Gastrocnemius medialis (tissue), 4 donors: ENCODE data around the gene AP2S1. TPM values are rescaled to one million over a fixed set of nuclear protein-coding genes. Genes with fewer than 3 reads are reported as not detected.
"Not testable (repeated sequence)": the region's sequence is repeated elsewhere in the genome, so short reads cannot be mapped to it uniquely, and the experiment has no call there.

Experiments
- ATAC-seq, 2 donors: fragments of 150-250 bp; one replicate each; pipeline ENCODE4 v1.9.1; 2016
- DNase-seq, 2 donors: peaks; one replicate each; pipeline ENCODE4 v3.0.0-alpha.2; 2019
- H3K27ac ChIP-seq, 4 donors: fragments of 200-600 bp; sonication (generic); 1 replicate in 1 of 4; 2 replicates in 3 of 4; pipeline ENCODE4 v1.5.1; 2016 to 2018; ENCODE audit warnings: mild to moderate bottlenecking in 2 of 4, moderate library complexity in 1 of 4
- H3K27me3 ChIP-seq, 3 donors: fragments of 200-600 bp; sonication (generic) in 2 of 3; 1 replicate in 1 of 3; 2 replicates in 2 of 3; pipeline versions ENCODE4 v1.5.1 to v1.6.0; 2016 to 2019; ENCODE audit warnings: mild to moderate bottlenecking in 1 of 3, moderate library complexity in 1 of 3
- H3K36me3 ChIP-seq, 2 donors: fragments of 200-600 bp; sonication (generic) in 1 of 2; one replicate each; pipeline ENCODE4 v1.5.1; 2017 to 2018
- H3K4me1 ChIP-seq, 2 donors: fragments of 200-600 bp; sonication (generic) in 1 of 2; one replicate each; pipeline ENCODE4 v1.5.1; 2016 to 2017; ENCODE audit warnings: mild to moderate bottlenecking in 2 of 2
- H3K4me3 ChIP-seq, 4 donors: fragments of 200-600 bp; sonication (generic) in 3 of 4; 1 replicate in 1 of 4; 2 replicates in 3 of 4; pipeline ENCODE4 v1.5.1; 2016 to 2019; ENCODE audit warnings: mild to moderate bottlenecking in 2 of 4
- H3K9me3 ChIP-seq, 3 donors: fragments of 200-600 bp; sonication (generic) in 2 of 3; 1 replicate in 1 of 3; 2 replicates in 2 of 3; pipeline ENCODE4 v1.5.1; 2016 to 2019
- CTCF ChIP-seq, 5 experiments: fragments of 450-650 bp in 3 of 5; fragments of 200-600 bp in 2 of 5; sonication (generic) in 2 of 5; IDR thresholded peaks in 4 of 5; conservative IDR thresholded peaks in 1 of 5; 1 replicate in 4 of 5; 2 replicates in 1 of 5; pipeline ENCODE4 v1.5.1; 2016 to 2019; ENCODE audit warnings: antibody characterized with exemption in 5 of 5, mild to moderate bottlenecking in 3 of 5, moderate library complexity in 3 of 5
- POLR2A ChIP-seq, 2 donors: fragments of 450-650 bp; IDR thresholded peaks; one replicate each; pipeline ENCODE4 v1.6.1; 2017; ENCODE audit warnings: antibody characterized with exemption in 2 of 2, mild to moderate bottlenecking in 2 of 2, moderate library complexity in 2 of 2
- in situ Hi-C, 4 donors: fragments of 200-750 bp; cut with MboI; loops; one replicate each; pipeline versions ENCODE4 v1.15.0 to v1.8.0; 2017; ENCODE audit warnings: low sequenced_read_pairs in 4 of 4
- intact Hi-C: fragments of 100-400 bp; cut with DNase I; formaldehyde crosslinking; loops from one replicate; pipeline ENCODE4 v1.15.1; 2023; ENCODE audit warnings: low total_unique reads
- total RNA-seq, 4 donors: library from RNA; depleted of rRNA; stranded (reverse); fragments of >200 nt; gene quantifications; one replicate each; pipeline versions ENCODE4 v1.1.0 to v1.2.3, GENCODE V29; 2016

Gene AP2S1
- total RNA-seq, 4 donors from 2014 or later = 42.7 to 94.1 (median 64.9) TPM

GRCh38 chr19:46806656-46807055 lies 44.0 kb downstream of the AP2S1 start:
- in situ Hi-C loops = no loop called here

GRCh38 chr19:46804432-46804831 lies 46.2 kb downstream of the AP2S1 start:
- in situ Hi-C loops, H3K27ac ChIP-seq, H3K4me1 ChIP-seq, ATAC-seq, intact Hi-C loops, DNase-seq, H3K27me3 ChIP-seq, H3K9me3 ChIP-seq, H3K36me3 ChIP-seq, H3K4me3 ChIP-seq: not testable (repeated sequence)

More at GRCh38 chr19:46806656-46807055, 44.0 kb downstream of the AP2S1 start:
- DNase-seq (no peak), ATAC-seq (no peak)
- Histone ChIP-seq H3K27me3 (no peaks in the 10 kb centered on the region), H3K36me3 (no peaks in the 10 kb centered on the region), H3K4me3 (no peak overlapping the region), H3K9me3 (no peaks in the 10 kb centered on the region), H3K4me1 (no peaks in the 10 kb centered on the region), H3K27ac (no peak overlapping the region)
- intact Hi-C loops = no loop called here
- TF ChIP-seq CTCF (IDR thresholded peaks at IDR 0.05 in 4 of 5, conservative IDR thresholded peaks at IDR 0.05 in 1 of 5) (no peak), POLR2A (IDR thresholded peaks at IDR 0.05) (no peak)

- no peak overlapping the region for H3K27ac ChIP-seq
- in situ Hi-C loops = no loop called here
- no peak for TF ChIP-seq CTCF (IDR thresholded peaks at IDR 0.05 in 4 of 5, conservative IDR thresholded peaks at IDR 0.05 in 1 of 5)
- no peak for TF ChIP-seq POLR2A (IDR thresholded peaks at IDR 0.05)
- H3K27me3 ChIP-seq = no peaks in the 10 kb centered on the region
- no peaks in the 10 kb centered on the region for H3K4me1 ChIP-seq
- DNase-seq (no peak), ATAC-seq (no peak)
- intact Hi-C loops = no loop called here
- no peaks in the 10 kb centered on the region for H3K36me3 ChIP-seq
- no peaks in the 10 kb centered on the region for H3K9me3 ChIP-seq
- H3K4me3 ChIP-seq = no peak overlapping the region
Observed at GRCh38 chr19:46803555-46803954, 47.1 kb downstream of the AP2S1 start.

GRCh38 chr19:46802152-46802551 lies 48.5 kb downstream of the AP2S1 start:
- DNase-seq (no peak), ATAC-seq (no peak)
- no peaks in the 10 kb centered on the region for H3K27me3 ChIP-seq
- no peaks in the 10 kb centered on the region for H3K4me1 ChIP-seq
- no peak overlapping the region for H3K4me3 ChIP-seq
- in situ Hi-C loops = no loop called here
- H3K9me3 ChIP-seq = no peaks in the 10 kb centered on the region
- intact Hi-C loops = no loop called here
- H3K36me3 ChIP-seq = no peaks in the 10 kb centered on the region
- no peak overlapping the region for H3K27ac ChIP-seq
- no peak for TF ChIP-seq POLR2A (IDR thresholded peaks at IDR 0.05)

- intact Hi-C loops = no loop called here
- DNase-seq (no peak), ATAC-seq (no peak)
- no peak overlapping the region for H3K27ac ChIP-seq
- H3K27me3 ChIP-seq = peaks cover 0 to 3% (median 0%) of the 10 kb centered on the region in 3 donors
- TF ChIP-seq CTCF (IDR thresholded peaks at IDR 0.05 in 4 of 5, conservative IDR thresholded peaks at IDR 0.05 in 1 of 5) (no peak), POLR2A (IDR thresholded peaks at IDR 0.05) (no peak)
- H3K36me3 ChIP-seq = no peaks in the 10 kb centered on the region
- in situ Hi-C loops = no loop called here
- H3K9me3 ChIP-seq = no peaks in the 10 kb centered on the region
- no peaks in the 10 kb centered on the region for H3K4me1 ChIP-seq
- no peak overlapping the region for H3K4me3 ChIP-seq
Observed at GRCh38 chr19:46798713-46799112, 51.9 kb downstream of the AP2S1 start.

GRCh38 chr19:46797881-46798280 lies 52.8 kb downstream of the AP2S1 start:
- no peak for DNase-seq
- Histone ChIP-seq H3K36me3 (no peaks in the 10 kb centered on the region), H3K4me1 (no peaks in the 10 kb centered on the region), H3K27ac (no peak overlapping the region), H3K27me3 (peaks cover 0 to 4% (median 0%) of the 10 kb centered on the region in 3 donors), H3K9me3 (no peaks in the 10 kb centered on the region), H3K4me3 (no peak overlapping the region)
- TF ChIP-seq POLR2A (IDR thresholded peaks at IDR 0.05) = no peak
- no peak for TF ChIP-seq CTCF (IDR thresholded peaks at IDR 0.05 in 4 of 5, conservative IDR thresholded peaks at IDR 0.05 in 1 of 5)
- no peak for ATAC-seq
- in situ Hi-C loops (no loop called here), intact Hi-C loops (no loop called here)
